GM21528 (cell line): Measurements from ENCODE around the gene THAP8.

Experiments
- ATAC-seq: cut with Tn5 transposase; IDR thresholded peaks from one replicate; pipeline ENCODE4 v1.9.1; 2021; ENCODE audit warnings: mild to moderate bottlenecking, moderate library complexity; ENCODE audit not compliant: unreplicated experiment, low FRiP score

THAP8 gene

DNA sequence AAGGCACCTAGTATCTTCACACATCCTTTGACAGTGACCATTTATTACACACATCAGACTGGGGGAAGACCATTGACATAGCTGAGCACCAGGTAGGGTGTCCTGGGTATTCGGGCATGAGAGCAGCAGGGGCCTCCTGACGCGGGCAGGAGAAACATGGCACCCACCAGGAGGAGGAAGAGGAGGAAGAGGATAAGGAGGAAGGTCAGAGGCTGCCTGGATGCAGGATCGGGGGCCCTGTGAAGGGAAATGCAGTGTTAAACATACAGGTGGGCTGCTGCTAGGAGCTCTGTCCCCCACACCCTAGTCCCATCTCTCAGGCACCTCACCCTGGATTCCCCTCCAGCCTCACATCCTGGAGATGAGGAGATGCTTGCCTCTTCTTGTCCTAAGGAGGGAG, 50.8 kb downstream of the THAP8 start:
- no peak for ATAC-seq

DNA sequence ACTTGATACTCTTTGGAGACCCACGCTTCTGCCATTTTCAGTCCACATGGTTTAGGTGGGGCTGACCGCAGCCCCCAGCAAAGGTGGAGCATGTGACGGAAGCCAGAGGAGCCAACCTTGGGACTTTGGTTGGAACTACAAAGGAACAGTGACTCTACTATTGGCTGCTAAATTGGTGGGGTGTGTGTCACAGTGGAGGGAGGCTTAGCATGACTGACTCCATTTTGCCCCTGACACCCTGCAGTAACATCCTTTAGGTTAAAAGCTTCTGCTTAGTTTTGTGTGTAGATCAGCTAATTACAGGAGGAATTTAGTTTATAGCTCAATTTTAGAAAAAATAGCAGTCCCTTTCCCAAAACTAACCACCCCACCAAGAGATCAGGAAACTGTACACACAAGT, 52.5 kb downstream of the THAP8 start:
- no peak for ATAC-seq

DNA sequence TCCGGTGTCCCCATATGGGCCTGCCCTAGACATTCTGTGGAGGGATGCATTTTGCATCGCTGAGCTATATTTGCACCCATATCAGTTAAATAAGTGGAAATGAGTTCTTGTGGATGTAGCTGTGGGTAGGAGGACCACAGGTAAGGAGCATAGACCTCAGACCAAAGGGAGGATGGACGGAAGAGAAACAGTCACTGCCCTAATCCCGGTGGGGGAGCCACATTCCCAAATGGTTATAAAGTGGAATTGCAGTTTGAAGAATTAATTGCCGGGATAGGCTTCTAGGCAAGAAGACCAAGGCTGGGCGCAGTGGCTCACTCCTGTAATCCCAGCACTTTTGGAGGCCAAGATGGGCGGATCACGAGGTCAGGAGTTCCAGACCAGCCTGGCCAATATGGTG, 57.3 kb downstream of the THAP8 start:
- ATAC-seq = no peak

- ATAC-seq = peak; percentile 76
These were observed 58.8 kb downstream of the THAP8 start, which contains the start of gene SDHAF1 for GRCh38 chr19:35995048-35995993. Gene SDHAF1 (plus strand): TSS chr19:35995188. CDS start chr19:35995275, 87 bp downstream.

DNA sequence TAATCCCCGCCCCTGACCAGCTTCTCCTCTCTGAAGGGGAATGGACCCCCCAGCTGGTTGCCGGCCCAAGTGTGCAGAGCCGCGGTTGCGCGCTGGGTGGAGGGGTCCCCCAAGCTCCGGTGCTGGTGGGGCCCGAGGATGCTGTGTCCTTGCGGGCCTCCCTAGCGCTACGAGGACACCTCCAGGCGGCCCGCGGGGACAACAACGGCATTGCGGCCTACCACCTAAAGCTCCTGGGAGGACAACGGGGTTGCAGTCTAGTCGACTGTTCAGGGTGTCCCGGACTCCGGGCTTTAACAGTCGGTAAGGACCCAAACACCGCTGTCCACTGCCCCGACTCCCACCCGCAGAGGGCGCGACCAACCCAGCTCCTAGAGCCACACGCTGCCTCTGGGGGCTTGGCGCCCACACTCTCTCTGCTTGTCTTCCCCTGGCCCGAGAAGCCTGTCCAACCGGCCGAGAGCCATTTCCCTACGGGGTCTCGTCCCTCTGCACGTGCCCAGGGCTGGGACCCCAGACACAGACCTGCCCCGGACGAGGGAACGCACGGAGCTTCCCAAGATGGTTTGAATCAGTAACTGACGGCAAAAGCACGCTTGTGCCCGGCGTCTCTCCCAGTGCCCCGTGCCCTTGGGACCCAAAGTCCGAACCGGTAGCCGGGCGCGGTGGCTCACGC, 60.0 kb downstream of the THAP8 start:
- ATAC-seq = no peak

DNA sequence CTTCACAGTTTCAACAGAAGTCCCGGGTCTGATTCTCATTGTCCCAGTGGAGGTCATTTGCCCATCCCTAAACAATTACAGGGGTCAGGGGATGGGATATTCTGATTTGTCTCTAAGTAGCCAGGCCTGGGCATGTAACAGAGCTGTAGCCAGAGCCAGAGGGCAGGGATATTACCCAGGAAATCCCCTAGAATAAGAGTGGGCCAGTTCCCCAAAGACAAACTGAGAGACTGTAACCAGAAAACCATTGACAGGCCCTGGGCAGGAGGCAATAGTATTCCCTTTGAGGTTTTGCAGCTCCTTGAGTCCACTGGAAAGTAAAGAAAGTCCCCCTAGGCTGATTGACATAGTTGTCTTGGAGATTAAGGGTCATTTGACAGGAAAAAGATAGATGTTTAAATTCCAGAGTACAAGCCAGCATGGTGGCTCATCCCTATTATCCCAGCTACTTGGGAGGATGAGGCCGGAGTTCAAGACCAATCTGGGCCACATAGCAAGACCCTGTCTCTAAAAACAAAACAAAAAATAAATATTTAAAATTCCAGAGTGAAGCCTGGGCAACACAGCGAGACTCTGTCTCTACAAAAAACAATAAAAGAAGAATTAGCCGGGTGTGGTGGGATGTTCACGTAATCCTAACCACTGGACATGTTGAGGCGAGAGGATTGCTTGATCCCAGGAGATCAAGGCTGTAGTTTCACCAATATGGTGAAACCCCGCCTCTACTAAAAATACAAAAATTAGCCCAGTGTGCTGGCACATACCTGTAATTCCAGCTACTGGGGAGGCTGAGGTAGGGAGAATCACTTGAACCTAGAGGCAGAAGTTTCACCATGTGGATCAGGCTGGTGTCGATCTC, 60.9 kb downstream of the THAP8 start:
- ATAC-seq = no peak

- ATAC-seq = no peak
These were observed 62.2 kb downstream of the THAP8 start for GRCh38 chr19:35991731-35992450.

- ATAC-seq = no peak
These were observed 63.0 kb downstream of the THAP8 start for GRCh38 chr19:35990771-35991730.

DNA sequence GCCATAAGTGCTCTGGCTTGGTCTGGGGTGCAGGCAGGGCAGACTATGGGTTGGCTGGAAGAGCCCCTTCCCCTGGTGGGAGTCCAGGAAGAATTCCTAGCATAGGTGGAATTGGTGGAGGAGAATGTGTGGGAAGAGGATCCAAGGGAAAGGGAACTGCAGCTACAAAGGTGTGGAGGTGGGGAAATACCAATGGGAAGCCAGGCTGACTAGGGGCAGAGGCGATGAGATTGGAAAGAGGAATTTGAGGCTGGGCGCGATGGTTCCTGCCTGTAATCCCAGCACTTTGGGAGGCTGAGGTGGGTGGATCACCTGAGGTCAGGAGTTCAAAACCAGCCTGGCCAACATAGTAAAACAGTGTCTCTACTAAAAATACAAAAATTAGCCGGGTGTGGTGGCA, 63.9 kb downstream of the THAP8 start:
- no peak for ATAC-seq

DNA sequence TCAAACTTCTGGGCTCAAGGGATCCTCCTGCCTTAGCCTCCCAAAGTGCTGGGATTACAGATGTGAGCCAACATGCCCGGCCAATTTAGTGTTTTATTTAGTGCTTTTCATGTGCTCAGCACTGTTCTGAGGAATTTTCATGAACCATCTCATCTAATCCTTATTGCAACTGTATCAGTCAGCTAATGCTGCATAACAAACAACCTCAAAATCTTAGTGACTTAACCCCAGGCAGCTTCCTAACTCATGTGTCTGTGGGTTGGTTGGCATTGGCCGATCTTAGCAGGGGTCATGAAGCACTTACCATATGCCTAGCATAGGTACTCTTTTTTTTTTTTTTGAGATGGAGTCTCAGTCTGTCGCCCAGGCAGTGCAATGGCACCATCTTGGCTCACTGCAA, 65.3 kb downstream of the THAP8 start:
- ATAC-seq = no peak

GRCh38 chr19:35987571-35987896, 66.6 kb downstream of the THAP8 start:
- ATAC-seq = no peak

DNA sequence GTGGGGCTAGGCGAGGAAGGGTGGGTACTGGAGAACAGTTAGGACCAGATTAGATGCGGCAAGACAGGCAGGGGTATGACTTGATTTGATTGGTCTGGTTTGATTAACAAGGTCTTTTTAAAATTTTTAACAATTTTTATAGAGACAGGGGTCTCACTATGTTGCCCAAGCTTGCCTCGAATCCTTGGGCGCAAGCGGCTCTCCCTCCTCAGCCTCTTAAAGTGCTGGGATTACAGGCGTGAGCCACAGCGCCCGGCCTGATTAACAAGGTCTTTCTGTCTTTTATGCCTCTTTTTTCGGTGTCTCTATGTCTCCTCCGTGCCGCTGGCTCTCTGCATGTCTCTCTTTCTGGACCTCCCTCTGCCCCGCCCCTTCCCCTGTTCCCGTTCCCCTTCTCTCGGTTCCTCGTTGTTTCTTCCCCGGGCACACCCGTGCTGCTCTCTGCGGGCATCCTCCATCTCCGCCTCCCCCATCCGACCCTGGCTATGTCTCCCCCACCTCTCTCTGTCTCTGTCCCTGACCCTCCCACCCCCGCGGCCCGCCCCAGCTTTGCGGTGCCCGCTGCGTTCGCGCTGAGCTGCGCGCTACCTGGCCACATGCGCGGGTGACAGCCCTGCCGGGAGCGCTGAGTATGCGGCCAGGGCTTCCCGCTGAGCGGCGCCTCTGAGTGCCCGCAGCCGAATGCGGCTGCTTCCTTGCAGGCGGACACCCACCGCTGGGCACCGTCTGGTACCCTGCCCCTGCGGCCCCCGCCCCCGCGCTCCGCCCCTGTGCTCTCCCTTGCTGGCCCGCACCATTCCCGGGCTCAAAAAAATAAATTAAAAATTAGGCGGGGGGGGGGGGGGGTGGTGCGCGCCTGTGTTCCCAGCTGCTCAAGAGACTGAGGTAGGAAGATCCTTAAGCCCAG, 67.2 kb downstream of the THAP8 start:
- ATAC-seq = no peak

- ATAC-seq = no peak
These were observed 68.0 kb downstream of the THAP8 start for GRCh38 chr19:35986111-35986510.
